Suprapubic skin (tissue), 3 donors: ENCODE measurements around the gene RNASE12.

Experiments used
- POLR2A ChIP-seq, 2 donors: fragments of 450-650 bp; IDR thresholded peaks; one replicate each; pipeline ENCODE4 v1.6.1; 2017; ENCODE audit warnings: antibody characterized with exemption in 2 of 2, mild to moderate bottlenecking in 2 of 2, moderate library complexity in 2 of 2
- TF ChIP-seq, protein P1 (sequence below), 2 donors: fragments of 200-600 bp in 1 of 2; fragments of 450-650 bp in 1 of 2; sonication (generic) in 1 of 2; IDR thresholded peaks; one replicate each; pipeline ENCODE4 v1.5.1; 2016 to 2019; ENCODE audit warnings: antibody characterized with exemption in 2 of 2, mild to moderate bottlenecking in 1 of 2, moderate library complexity in 1 of 2

DNA sequence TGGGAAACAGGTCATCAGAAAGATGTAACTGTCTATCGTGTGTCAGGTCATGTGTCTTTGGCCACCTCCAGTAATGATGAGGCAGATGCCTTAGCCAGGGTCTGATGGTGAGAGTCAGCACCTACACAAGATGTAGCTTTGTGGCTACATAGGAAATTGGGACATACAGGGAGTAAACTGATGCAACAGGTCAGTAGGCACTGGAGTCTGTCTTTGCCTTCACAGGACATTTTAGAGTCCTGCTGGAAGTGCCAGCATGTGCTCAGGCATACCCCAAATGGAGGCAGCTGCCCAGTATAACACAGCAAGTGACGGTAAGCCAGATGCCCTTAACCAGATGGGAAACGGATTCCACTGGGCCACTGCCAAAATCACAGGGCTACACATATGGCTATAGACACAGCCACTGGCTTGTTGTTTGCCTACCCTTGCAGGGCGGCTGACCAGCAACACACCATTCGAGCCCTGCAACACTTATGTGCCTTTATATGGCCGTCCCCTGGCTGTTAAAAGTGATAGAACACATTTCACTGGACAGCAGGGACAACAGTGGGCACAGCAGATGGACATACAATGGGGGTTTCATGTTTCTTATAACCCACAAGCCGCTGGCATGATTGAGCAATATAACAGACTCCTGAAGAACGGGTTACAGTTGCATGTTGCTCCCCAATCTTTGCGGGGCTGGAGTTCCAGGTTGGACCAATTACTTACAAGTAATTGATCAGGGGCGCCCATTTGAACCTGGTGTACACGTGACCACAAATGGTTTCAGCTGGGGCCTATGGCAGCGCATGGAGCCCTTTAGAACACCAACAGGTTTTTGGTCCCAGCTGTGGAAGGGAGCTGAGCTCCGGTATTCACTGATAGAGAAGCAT lies 12.9 kb upstream of the RNASE12 start:
- TF ChIP-seq, protein P1, sequence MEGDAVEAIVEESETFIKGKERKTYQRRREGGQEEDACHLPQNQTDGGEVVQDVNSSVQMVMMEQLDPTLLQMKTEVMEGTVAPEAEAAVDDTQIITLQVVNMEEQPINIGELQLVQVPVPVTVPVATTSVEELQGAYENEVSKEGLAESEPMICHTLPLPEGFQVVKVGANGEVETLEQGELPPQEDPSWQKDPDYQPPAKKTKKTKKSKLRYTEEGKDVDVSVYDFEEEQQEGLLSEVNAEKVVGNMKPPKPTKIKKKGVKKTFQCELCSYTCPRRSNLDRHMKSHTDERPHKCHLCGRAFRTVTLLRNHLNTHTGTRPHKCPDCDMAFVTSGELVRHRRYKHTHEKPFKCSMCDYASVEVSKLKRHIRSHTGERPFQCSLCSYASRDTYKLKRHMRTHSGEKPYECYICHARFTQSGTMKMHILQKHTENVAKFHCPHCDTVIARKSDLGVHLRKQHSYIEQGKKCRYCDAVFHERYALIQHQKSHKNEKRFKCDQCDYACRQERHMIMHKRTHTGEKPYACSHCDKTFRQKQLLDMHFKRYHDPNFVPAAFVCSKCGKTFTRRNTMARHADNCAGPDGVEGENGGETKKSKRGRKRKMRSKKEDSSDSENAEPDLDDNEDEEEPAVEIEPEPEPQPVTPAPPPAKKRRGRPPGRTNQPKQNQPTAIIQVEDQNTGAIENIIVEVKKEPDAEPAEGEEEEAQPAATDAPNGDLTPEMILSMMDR (IDR thresholded peaks at IDR 0.05), result no peak
- no peak for TF ChIP-seq POLR2A (IDR thresholded peaks at IDR 0.05)
